IMR-90 (cell line): ENCODE measurements around the gene TXK. TPM values are rescaled to one million over a fixed set of nuclear protein-coding genes. Genes with fewer than 3 reads are reported as not detected.

ENCODE experiments used
- ATAC-seq: fragments of 200-7000 bp; cut with Tn5 transposase; 2 replicates; pipeline ENCODE4 v1.9.1; 2020; ENCODE audit warnings: low read depth, mild to moderate bottlenecking, moderate library complexity
- BruUV-seq: library from RNA; stranded (reverse); fragments of 400-500 nt; replicated peaks from 2 replicates; lab custom pipeline; 2021; lab: Mats Ljungman, UMichigan
- CTCF ChIA-PET: fragments of 300-600 bp; formaldehyde crosslinking; extraction: SDS; loops from one replicate; lab custom pipeline; 2021; ENCODE audit warnings: antibody characterized with exemption; lab: Yijun Ruan, JAX
- POLR2A ChIA-PET: fragments of 300-600 bp; sonication (Branson Sonifier 250); formaldehyde crosslinking; loops from one replicate; lab custom pipeline; 2022; ENCODE audit warnings: antibody characterized with exemption; ENCODE audit not compliant: unreplicated experiment; lab: Charles Lee
- DNase-seq: peaks from one replicate; pipeline ENCODE4 v3.0.0; 2013
- H2AFZ ChIP-seq: replicated peaks from 2 replicates; pipeline ENCODE3; 2013; ENCODE audit warnings: low read length, mild to moderate bottlenecking; ENCODE audit not compliant: poor library complexity
- H2AK5ac ChIP-seq: 2 replicates; pipeline ENCODE4 v1.6.1; 2013; ENCODE audit warnings: low read depth, low read length, inconsistent platforms
- H2AK9ac ChIP-seq: replicated peaks from 2 replicates; pipeline ENCODE3; 2013; ENCODE audit warnings: mild to moderate bottlenecking, low read depth, low read length, moderate library complexity; ENCODE audit not compliant: poor library complexity
- H2BK120ac ChIP-seq: 2 replicates; pipeline ENCODE4 v1.6.1; 2013; ENCODE audit warnings: low read depth, low read length, inconsistent platforms
- H2BK15ac ChIP-seq: 3 replicates; pipeline ENCODE4 v1.6.1; 2013; ENCODE audit warnings: low read depth, low read length, inconsistent platforms
- H2BK20ac ChIP-seq: 2 replicates; pipeline ENCODE4 v1.6.1; 2013; ENCODE audit warnings: low read depth, mild to moderate bottlenecking, inconsistent platforms, low read length, moderate library complexity
- H2BK5ac ChIP-seq: 2 replicates; pipeline ENCODE4 v1.6.1; 2013; ENCODE audit warnings: mild to moderate bottlenecking, low read depth, low read length, inconsistent platforms; ENCODE audit not compliant: poor library complexity, severe bottlenecking
- H3K14ac ChIP-seq: replicated peaks from 2 replicates; pipeline ENCODE4 v1.6.1; 2013; ENCODE audit warnings: low read depth, low read length, inconsistent platforms
- H3K18ac ChIP-seq: 2 replicates; pipeline ENCODE4 v1.6.1; 2013; ENCODE audit warnings: low read depth, low read length, control low read depth
- H3K23ac ChIP-seq: 2 replicates; pipeline ENCODE4 v1.6.1; 2013; ENCODE audit warnings: low read depth, low read length, inconsistent platforms
- H3K27ac ChIP-seq: 2 replicates; pipeline ENCODE4 v1.5.1; 2013; ENCODE audit warnings: mild to moderate bottlenecking, control low read depth, low read length; ENCODE audit not compliant: insufficient read depth
- H3K27me3 ChIP-seq: 2 replicates; pipeline ENCODE4 v1.6.1; 2013; ENCODE audit warnings: low read length; ENCODE audit not compliant: control insufficient read depth, insufficient read depth
- H3K36me3 ChIP-seq: 2 replicates; pipeline ENCODE4 v1.6.1; 2013; ENCODE audit warnings: low read length, mixed read lengths; ENCODE audit not compliant: control insufficient read depth, insufficient read depth
- H3K4ac ChIP-seq: 2 replicates; pipeline ENCODE4 v1.6.1; 2013; ENCODE audit warnings: low read depth, low read length, inconsistent platforms
- H3K4me1 ChIP-seq: 2 replicates; pipeline ENCODE4 v1.6.1; 2013; ENCODE audit warnings: low read length, mixed read lengths; ENCODE audit not compliant: control insufficient read depth, insufficient read depth
- H3K4me2 ChIP-seq: 2 replicates; pipeline ENCODE4 v1.6.1; 2013; ENCODE audit warnings: low read depth, mild to moderate bottlenecking, control low read depth, low read length, moderate library complexity
- H3K4me3 ChIP-seq: 2 replicates; pipeline ENCODE4 v1.5.1; 2013; ENCODE audit warnings: low read depth, mild to moderate bottlenecking, control low read depth, low read length, moderate library complexity; ENCODE audit not compliant: insufficient read depth
- H3K56ac ChIP-seq: 2 replicates; pipeline ENCODE4 v1.6.1; 2013; ENCODE audit warnings: low read length, inconsistent platforms; ENCODE audit not compliant: insufficient read depth; ENCODE audit errors: extremely low read depth
- H3K79me1 ChIP-seq, 2 experiments: 2 replicates each; pipeline ENCODE4 v1.6.1; 2013; ENCODE audit warnings: low read length in 2 of 2, inconsistent platforms in 1 of 2, low read depth in 1 of 2
- H3K9ac ChIP-seq: 2 replicates; pipeline ENCODE4 v1.6.1; 2013; ENCODE audit warnings: low read depth, low read length, control low read depth
- H3K9me1 ChIP-seq: 2 replicates; pipeline ENCODE4 v1.6.1; 2013; ENCODE audit warnings: low read length, inconsistent platforms; ENCODE audit not compliant: insufficient read depth
- H3K9me3 ChIP-seq: 2 replicates; pipeline ENCODE4 v1.6.1; 2013; ENCODE audit warnings: low read length; ENCODE audit not compliant: control insufficient read depth, insufficient read depth
- H4K20me1 ChIP-seq: 2 replicates; pipeline ENCODE4 v1.6.1; 2013; ENCODE audit warnings: low read length, inconsistent platforms; ENCODE audit not compliant: insufficient read depth
- H4K5ac ChIP-seq: 2 replicates; pipeline ENCODE4 v1.6.1; 2013; ENCODE audit warnings: mild to moderate bottlenecking, low read depth, low read length, control low read depth
- H4K8ac ChIP-seq, 2 experiments: 2 replicates each; pipeline ENCODE4 v1.6.1; 2013; ENCODE audit warnings: low read depth in 2 of 2, low read length in 2 of 2, control low read depth in 1 of 2, inconsistent platforms in 1 of 2
- H4K91ac ChIP-seq: 2 replicates; pipeline ENCODE4 v1.6.1; 2013; ENCODE audit warnings: low read depth, low read length, inconsistent platforms; ENCODE audit not compliant: insufficient read depth
- BHLHE40 ChIP-seq: fragments of 150-350 bp; IDR thresholded peaks from 2 replicates; pipeline ENCODE4 v1.6.1; 2016; ENCODE audit warnings: mild to moderate bottlenecking, low read depth, low read length
- CEBPB ChIP-seq: IDR thresholded peaks from 2 replicates; pipeline ENCODE4 v1.6.1; 2012; ENCODE audit warnings: low read depth, low read length, improper control_type of control experiment
- CHD1 ChIP-seq: IDR thresholded peaks from 2 replicates; pipeline ENCODE4 v1.6.1; 2012; ENCODE audit warnings: low read depth, low read length, improper control_type of control experiment
- FOS ChIP-seq: fragments of 150-350 bp; IDR thresholded peaks from 2 replicates; pipeline ENCODE4 v1.6.1; 2016; ENCODE audit warnings: low read depth, low read length
- MAFK ChIP-seq: IDR thresholded peaks from 2 replicates; pipeline ENCODE4 v1.6.1; 2012; ENCODE audit warnings: low read depth, low read length, improper control_type of control experiment
- MAZ ChIP-seq: IDR thresholded peaks from 2 replicates; pipeline ENCODE4 v1.6.1; 2012; ENCODE audit warnings: low read depth, mild to moderate bottlenecking, low read length, improper control_type of control experiment, moderate library complexity, borderline replicate concordance
- MXI1 ChIP-seq: IDR thresholded peaks from 2 replicates; pipeline ENCODE4 v1.6.1; 2012; ENCODE audit warnings: low read depth, mild to moderate bottlenecking, low read length, moderate library complexity, borderline replicate concordance
- NFE2L2 ChIP-seq: fragments of 150-350 bp; IDR thresholded peaks from 2 replicates; pipeline ENCODE4 v1.6.1; 2016; ENCODE audit warnings: low read depth, mild to moderate bottlenecking, low read length
- RAD21 ChIP-seq: IDR thresholded peaks from 2 replicates; pipeline ENCODE4 v1.6.1; 2012; ENCODE audit warnings: low read length, improper control_type of control experiment
- RCOR1 ChIP-seq: IDR thresholded peaks from 2 replicates; pipeline ENCODE4 v1.6.1; 2012; ENCODE audit warnings: mild to moderate bottlenecking, low read length, improper control_type of control experiment; ENCODE audit not compliant: insufficient replicate concordance
- RFX5 ChIP-seq: IDR thresholded peaks from 2 replicates; pipeline ENCODE4 v1.8.0; 2012; ENCODE audit warnings: low read depth, mild to moderate bottlenecking, low read length, moderate library complexity
- SMC3 ChIP-seq: fragments of 150-350 bp; IDR thresholded peaks from 2 replicates; pipeline ENCODE4 v1.6.1; 2016; ENCODE audit warnings: low read depth, mild to moderate bottlenecking, antibody characterized with exemption, low read length, moderate library complexity
- WGBS, 2 experiments: methylation state at CpG; one replicate each; pipeline versions ENCODE4 v1.1.5 to v1.1.7; 2013; ENCODE audit warnings: missing lambda C conversion rate in 2 of 2; ENCODE audit not compliant: insufficient read length in 1 of 2; ENCODE audit errors: extremely low coverage in 2 of 2; 5-methylcytosine and 5-hydroxymethylcytosine counted together
- dilution Hi-C: fragments of 300-500 bp; cut with HindIII; formaldehyde crosslinking; loops from one replicate; pipeline ENCODE4 v1.14.3; 2018; ENCODE audit warnings: low sequenced_read_pairs; ENCODE audit not compliant: unreplicated experiment
- in situ Hi-C: fragments of 300-500 bp; cut with MboI; formaldehyde crosslinking; loops from 3 replicates; pipeline ENCODE4 v1.14.3; 2019; ENCODE audit warnings: low sequenced_read_pairs, inconsistent platforms, mixed read lengths
- intact Hi-C: fragments of 100-400 bp; cut with micrococcal nuclease; formaldehyde crosslinking; loops from 2 replicates; pipeline ENCODE4 v1.10.0; 2022
- polyA plus RNA-seq, 3 experiments: library from polyadenylated mRNA; depleted of rRNA; stranded (reverse); fragments of >200 nt; gene quantifications; 2 replicates each; pipeline ENCODE4 v1.2.3, GENCODE V29; 2012; ENCODE audit warnings: low replicate concordance in 1 of 3
- total RNA-seq: library from RNA; depleted of rRNA; stranded (reverse); fragments of >200 nt; gene quantifications from 2 replicates; pipeline ENCODE4 v1.2.3, GENCODE V29; 2012
- TF ChIP-seq, protein P1 (sequence below): fragments of 150-350 bp; IDR thresholded peaks from 2 replicates; pipeline ENCODE4 v1.6.1; 2017; ENCODE audit warnings: mild to moderate bottlenecking, antibody characterized with exemption, low read length, low read depth
- TF ChIP-seq, protein P2 (sequence below): fragments of 150-350 bp; IDR thresholded peaks from 2 replicates; pipeline ENCODE4 v1.6.1; 2016; ENCODE audit warnings: low read depth, mild to moderate bottlenecking, low read length, moderate library complexity, borderline replicate concordance

TXK gene
- total and polyA plus RNA-seq, 2 of the 4 experiments (the other 2 are of a cell fraction): not detected

DNA sequence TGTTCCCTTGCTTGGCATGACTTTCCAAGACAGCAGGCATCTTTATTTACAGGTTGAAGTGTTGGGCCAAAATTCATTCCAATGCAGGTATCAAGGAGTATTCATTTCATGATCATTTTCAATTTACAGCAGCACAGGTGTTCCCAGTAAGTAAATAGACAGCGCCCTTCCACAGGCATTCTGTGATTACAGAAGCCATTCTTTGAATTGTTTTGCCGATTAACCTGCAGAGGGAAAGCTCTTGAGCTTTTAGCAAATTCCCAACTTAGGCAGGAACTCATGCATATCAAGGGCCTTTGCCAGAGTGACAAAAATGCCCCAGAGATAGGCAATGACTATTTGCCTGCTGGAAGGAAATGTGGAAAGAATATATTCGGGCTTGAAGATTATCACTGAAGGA is 6.8 kb downstream of the TXK start:
- dilution Hi-C loops: no loop called here
- Histone ChIP-seq H3K36me3 (no peaks in the 10 kb centered on the region), H3K27me3 (peaks cover 2% of the 10 kb centered on the region; the same call in 1 of the 2 replicates), H3K4ac (peak overlapping the region; percentile 59), H2AK5ac (no peak overlapping the region), H3K9me1 (peaks cover 6% of the 10 kb centered on the region; the same call in 1 of the 2 replicates), H2BK15ac (0 out of 3 replicates have a peak overlapping the region, but pooled peaks have one; percentile 43), H3K23ac (peak overlapping the region; percentile 29; the same call in 1 of the 2 replicates), H4K5ac (no peak overlapping the region), H3K4me3 (no peak overlapping the region), H3K18ac (no peak overlapping the region), H3K79me1 (no peaks in the 10 kb centered on the region), H4K91ac (peak overlapping the region; percentile 57), H2BK120ac (peak overlapping the region; percentile 59), H3K27ac (no peak overlapping the region), H3K56ac (0 out of 2 replicates have a peak overlapping the region, but pooled peaks have one; percentile 17), H3K9ac (no peak overlapping the region), H3K4me2 (no peak overlapping the region), H2BK5ac (no peak overlapping the region), H4K8ac (peak overlapping the region in 1 of 2 experiments; percentile 44; a peak in 1 of 4 replicates), H3K14ac (no peak overlapping the region; the same call in 1 of the 2 replicates), H3K4me1 (peaks cover 1% of the 10 kb centered on the region; the same call in 1 of the 2 replicates), H3K9me3 (no peaks in the 10 kb centered on the region), H2AK9ac (no peak overlapping the region), H4K20me1 (no peaks in the 10 kb centered on the region), H2BK20ac (peak overlapping the region; percentile 54), H2AFZ (no peak overlapping the region)
- POLR2A ChIA-PET: no interaction called here
- no CpG with 5 or more reads among the region's 3 CpGs for WGBS, 2 experiments
- TF ChIP-seq MXI1 (no peak), RAD21 (no peak), SMC3 (no peak), CHD1 (no peak), MAZ (no peak), RCOR1 (no peak), MAFK (no peak), FOS (no peak), NFE2L2 (no peak), BHLHE40 (no peak), CEBPB (no peak), RFX5 (no peak)
- TF ChIP-seq, protein P1, sequence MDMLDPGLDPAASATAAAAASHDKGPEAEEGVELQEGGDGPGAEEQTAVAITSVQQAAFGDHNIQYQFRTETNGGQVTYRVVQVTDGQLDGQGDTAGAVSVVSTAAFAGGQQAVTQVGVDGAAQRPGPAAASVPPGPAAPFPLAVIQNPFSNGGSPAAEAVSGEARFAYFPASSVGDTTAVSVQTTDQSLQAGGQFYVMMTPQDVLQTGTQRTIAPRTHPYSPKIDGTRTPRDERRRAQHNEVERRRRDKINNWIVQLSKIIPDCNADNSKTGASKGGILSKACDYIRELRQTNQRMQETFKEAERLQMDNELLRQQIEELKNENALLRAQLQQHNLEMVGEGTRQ: no peak
- TF ChIP-seq, protein P2, sequence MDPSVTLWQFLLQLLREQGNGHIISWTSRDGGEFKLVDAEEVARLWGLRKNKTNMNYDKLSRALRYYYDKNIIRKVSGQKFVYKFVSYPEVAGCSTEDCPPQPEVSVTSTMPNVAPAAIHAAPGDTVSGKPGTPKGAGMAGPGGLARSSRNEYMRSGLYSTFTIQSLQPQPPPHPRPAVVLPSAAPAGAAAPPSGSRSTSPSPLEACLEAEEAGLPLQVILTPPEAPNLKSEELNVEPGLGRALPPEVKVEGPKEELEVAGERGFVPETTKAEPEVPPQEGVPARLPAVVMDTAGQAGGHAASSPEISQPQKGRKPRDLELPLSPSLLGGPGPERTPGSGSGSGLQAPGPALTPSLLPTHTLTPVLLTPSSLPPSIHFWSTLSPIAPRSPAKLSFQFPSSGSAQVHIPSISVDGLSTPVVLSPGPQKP: no peak
- CTCF ChIA-PET: interaction anchor here (0.9 to 1.4 kb wide), 4 partner anchors 9 to 419 kb away, joined by 3 to 5 read pairs (median 4); no protein-coding TSS in a partner anchor
- BruUV-seq: no TSS peak
- intact Hi-C loops: loop anchor here (5.0 kb wide), 2 partner anchors 145 to 420 kb away; no protein-coding TSS in a partner anchor
- DNase-seq: no peak
- ATAC-seq: no peak
- in situ Hi-C loops: no loop called here
